CD14-positive monocyte (primary cell): Measurements from ENCODE around the gene EVA1C. TPM values are rescaled to one million over a fixed set of nuclear protein-coding genes. Genes with fewer than 3 reads are reported as not detected.

Source experiments
- DNase-seq, 3 donors: peaks; one replicate each; pipeline ENCODE4 v3.0.0-alpha.2; 2011 to 2022
- H2AFZ ChIP-seq: 2 replicates; pipeline ENCODE4 v1.6.0; 2012; ENCODE audit warnings: mild to moderate bottlenecking, low read depth, low read length, inconsistent platforms; ENCODE audit not compliant: insufficient read depth, poor library complexity, severe bottlenecking
- H3K27ac ChIP-seq, 2 donors: 1 replicate in 1 of 2; 2 replicates in 1 of 2; pipeline ENCODE4 v1.5.1; 2012 to 2013; ENCODE audit warnings: low read length in 2 of 2, control low read depth in 1 of 2, inconsistent platforms in 1 of 2, low read depth in 1 of 2, mild to moderate bottlenecking in 1 of 2
- H3K27me3 ChIP-seq, 2 donors: one replicate each; pipeline versions ENCODE4 v1.6.0 to v1.6.1; 2011 to 2013; ENCODE audit warnings: low read length in 2 of 2; ENCODE audit not compliant: control insufficient read depth in 2 of 2, insufficient read depth in 2 of 2
- H3K36me3 ChIP-seq, 2 donors: replicated peaks in 1 of 2; 1 replicate in 1 of 2; 2 replicates in 1 of 2; pipeline versions ENCODE4 v1.5.1 to v1.6.1; 2012 to 2013; ENCODE audit warnings: low read length in 2 of 2, control low read depth in 1 of 2, inconsistent platforms in 1 of 2, mild to moderate bottlenecking in 1 of 2; ENCODE audit not compliant: insufficient read depth in 2 of 2, control insufficient read depth in 1 of 2
- H3K4me1 ChIP-seq, 2 donors: 1 replicate in 1 of 2; 2 replicates in 1 of 2; pipeline versions ENCODE4 v1.5.1 to v1.6.1; 2012 to 2013; ENCODE audit warnings: low read length in 2 of 2, control low read depth in 1 of 2, inconsistent platforms in 1 of 2, mild to moderate bottlenecking in 1 of 2, moderate library complexity in 1 of 2; ENCODE audit not compliant: insufficient read depth in 2 of 2, control insufficient read depth in 1 of 2
- H3K4me2 ChIP-seq: replicated peaks from 2 replicates; pipeline ENCODE3; 2012; ENCODE audit warnings: low read length, moderate library complexity, mild to moderate bottlenecking; ENCODE audit not compliant: poor library complexity, severe bottlenecking; ENCODE audit errors: extremely low read depth
- H3K4me3 ChIP-seq, 3 experiments: fragments of 200-600 bp in 1 of 3; sonication (generic) in 1 of 3; replicated peaks in 1 of 3; 1 replicate in 2 of 3; 2 replicates in 1 of 3; pipeline ENCODE4 v1.5.1; 2011 to 2013; ENCODE audit warnings: low read length in 3 of 3, mild to moderate bottlenecking in 3 of 3, control low read depth in 2 of 3, low read depth in 2 of 3, inconsistent platforms in 1 of 3, moderate library complexity in 1 of 3
- H3K79me2 ChIP-seq: 2 replicates; pipeline ENCODE4 v1.6.0; 2012; ENCODE audit warnings: mild to moderate bottlenecking, control low read depth, inconsistent platforms, low read length, moderate library complexity; ENCODE audit not compliant: insufficient read depth
- H3K9ac ChIP-seq: 2 replicates; pipeline ENCODE4 v1.6.0; 2017; ENCODE audit warnings: low read length, mild to moderate bottlenecking; ENCODE audit not compliant: insufficient read depth, poor library complexity, severe bottlenecking
- H3K9me3 ChIP-seq, 2 donors: replicated peaks in 1 of 2; 1 replicate in 1 of 2; 2 replicates in 1 of 2; pipeline versions ENCODE4 v1.5.1 to v1.6.1; 2012 to 2013; ENCODE audit warnings: low read length in 2 of 2, control low read depth in 1 of 2; ENCODE audit not compliant: control insufficient read depth in 1 of 2, insufficient read depth in 1 of 2
- H4K20me1 ChIP-seq: 2 replicates; pipeline ENCODE4 v1.6.0; 2012; ENCODE audit warnings: mild to moderate bottlenecking, low read length, control low read depth, moderate library complexity; ENCODE audit not compliant: insufficient read depth
- H3K27ac Mint-ChIP-seq, 7 donors: one replicate each; pipeline ENCODE4 v1.8.0; 2020; ENCODE audit warnings: mild to moderate bottlenecking in 7 of 7, mixed read lengths in 7 of 7, moderate library complexity in 6 of 7, inconsistent platforms in 2 of 7
- H3K27me3 Mint-ChIP-seq, 3 donors: one replicate each; pipeline ENCODE4 v1.8.0; 2021 to 2022; ENCODE audit warnings: low read depth in 3 of 3, mild to moderate bottlenecking in 3 of 3, mixed read lengths in 3 of 3, moderate library complexity in 3 of 3, inconsistent platforms in 1 of 3
- H3K36me3 Mint-ChIP-seq, 2 donors: one replicate each; pipeline ENCODE4 v1.8.0; 2020; ENCODE audit warnings: mixed read lengths in 2 of 2, inconsistent platforms in 1 of 2, mild to moderate bottlenecking in 1 of 2
- H3K4me1 Mint-ChIP-seq: one replicate; pipeline ENCODE4 v1.8.0; 2020; ENCODE audit warnings: mild to moderate bottlenecking, mixed read lengths
- H3K4me3 Mint-ChIP-seq, 2 donors: one replicate each; pipeline ENCODE4 v1.8.0; 2020; ENCODE audit warnings: mild to moderate bottlenecking in 2 of 2, mixed read lengths in 2 of 2, moderate library complexity in 1 of 2
- H3K9me3 Mint-ChIP-seq, 7 donors: one replicate each; pipeline ENCODE4 v1.8.0; 2020 to 2022; ENCODE audit warnings: mixed read lengths in 7 of 7, mild to moderate bottlenecking in 6 of 7, moderate library complexity in 6 of 7, inconsistent platforms in 2 of 7
- CTCF ChIP-seq: fragments of 200-600 bp; IDR thresholded peaks from one replicate; pipeline ENCODE4 v1.8.0; 2022; ENCODE audit warnings: antibody characterized with exemption, mild to moderate bottlenecking
- WGBS: methylation state at CpG from one replicate; pipeline ENCODE4 v1.1.5; 2013; ENCODE audit warnings: missing lambda C conversion rate; ENCODE audit not compliant: insufficient coverage; 5-methylcytosine and 5-hydroxymethylcytosine counted together
- intact Hi-C, 2 donors: fragments of 100-400 bp; cut with micrococcal nuclease; formaldehyde crosslinking; loops; one replicate each; pipeline versions ENCODE4 v1.15.0 to v1.15.1; 2023
- polyA plus RNA-seq, 3 donors: library from polyadenylated mRNA; depleted of rRNA in 1 of 3; unstranded in 2 of 3; stranded (reverse) in 1 of 3; fragments of 300-500 nt in 2 of 3; fragments of >200 nt in 1 of 3; fragmentation: Illumina TruSeq in 2 of 3; gene quantifications; 1 replicate in 2 of 3; 2 replicates in 1 of 3; pipeline ENCODE4 v1.2.3, GENCODE V29; 2012 to 2021

The EVA1C gene
- polyA plus RNA-seq, 3 donors, result 0.37 to 0.73 (median 0.63) TPM

- intact Hi-C loops, result no loop called here
- no peak overlapping the region for H3K4me3 Mint-ChIP-seq
- H3K4me3 ChIP-seq, result no peak overlapping the region
- H3K36me3 Mint-ChIP-seq, result no peaks in the 10 kb centered on the region
- no peaks in the 10 kb centered on the region for H4K20me1 ChIP-seq
- H3K27ac ChIP-seq, result no peak overlapping the region
- H3K27ac Mint-ChIP-seq, result peak overlapping the region in 1 of 7 donors; percentile 36
- H3K4me1 Mint-ChIP-seq, result peaks cover 9% of the 10 kb centered on the region
- 97% methylated on average over 7 of the region's 11 CpGs for WGBS
- H3K36me3 ChIP-seq, result no peaks in the 10 kb centered on the region
- H2AFZ ChIP-seq, result no peak overlapping the region
- no peaks in the 10 kb centered on the region for H3K9me3 ChIP-seq
- H3K9ac ChIP-seq, result no peak overlapping the region
- DNase-seq, result no peak
- no peaks in the 10 kb centered on the region for H3K79me2 ChIP-seq
- H3K27me3 Mint-ChIP-seq, result peaks cover 0 to 6% (median 1%) of the 10 kb centered on the region in 3 donors
- no peak for TF ChIP-seq CTCF
- peaks cover 0 to 2% (median 0%) of the 10 kb centered on the region in 7 donors for H3K9me3 Mint-ChIP-seq
- H3K4me2 ChIP-seq, result no peak overlapping the region
- peaks cover 7 to 9% of the 10 kb centered on the region in 2 donors for H3K4me1 ChIP-seq
- no peaks in the 10 kb centered on the region for H3K27me3 ChIP-seq
Observed at GRCh38 chr21:32482565-32483292, 70.2 kb downstream of the EVA1C start.

GRCh38 chr21:32483293-32483595 is 70.7 kb downstream of the EVA1C start:
- no peaks in the 10 kb centered on the region for H3K9me3 ChIP-seq
- H3K36me3 ChIP-seq, result no peaks in the 10 kb centered on the region
- Mint-ChIP-seq H3K36me3 (no peaks in the 10 kb centered on the region), H3K4me1 (peaks cover 9% of the 10 kb centered on the region), H3K27me3 (peaks cover 0 to 6% (median 1%) of the 10 kb centered on the region in 3 donors), H3K4me3 (no peak overlapping the region), H3K9me3 (no peaks in the 10 kb centered on the region), H3K27ac (peak overlapping the region in 1 of 7 donors; percentile 36)
- H3K79me2 ChIP-seq, result no peaks in the 10 kb centered on the region
- no peak for TF ChIP-seq CTCF
- intact Hi-C loops, result no loop called here
- no peak overlapping the region for H3K9ac ChIP-seq
- H2AFZ ChIP-seq, result no peak overlapping the region
- no peaks in the 10 kb centered on the region for H3K27me3 ChIP-seq
- WGBS, result 93% methylated on average over 2 of the region's 2 CpGs
- H3K4me1 ChIP-seq, result peaks cover 7 to 9% of the 10 kb centered on the region in 2 donors
- no peak overlapping the region for H3K4me3 ChIP-seq
- H3K4me2 ChIP-seq, result no peak overlapping the region
- DNase-seq, result no peak
- no peaks in the 10 kb centered on the region for H4K20me1 ChIP-seq
- no peak overlapping the region for H3K27ac ChIP-seq
